Middle frontal gyrus (tissue), 1 donor: ENCODE results near the gene TRIM37.

Experiments used
- DNase-seq: peaks from one replicate; pipeline ENCODE4 v3.0.0-alpha.2; 2015; ENCODE audit warnings: low spot score; ENCODE audit errors: extremely low spot score

TRIM37 gene

GRCh38 chr17:59046192-59046591 is 60.5 kb downstream of the TRIM37 start:
- DNase-seq: no peak

GRCh38 chr17:59038734-59039133 is 67.9 kb downstream of the TRIM37 start:
- DNase-seq: no peak

GRCh38 chr17:59037960-59038359 is 68.7 kb downstream of the TRIM37 start:
- DNase-seq: no peak

- no peak for DNase-seq
Measured at GRCh38 chr17:59030811-59031210, 75.9 kb downstream of the TRIM37 start.

- DNase-seq: no peak
Measured at GRCh38 chr17:59028328-59028727, 78.4 kb downstream of the TRIM37 start.

- DNase-seq: no peak
Measured at GRCh38 chr17:59027750-59028149, 78.9 kb downstream of the TRIM37 start.

- DNase-seq: no peak
Measured at GRCh38 chr17:59026176-59026939, 80.3 kb downstream of the TRIM37 start.

GRCh38 chr17:59024916-59025315 is 81.8 kb downstream of the TRIM37 start:
- DNase-seq: no peak

- DNase-seq: no peak
Measured at GRCh38 chr17:59018019-59018418, 88.7 kb downstream of the TRIM37 start.

GRCh38 chr17:59011975-59012374 is 94.7 kb downstream of the TRIM37 start:
- no peak for DNase-seq

GRCh38 chr17:59010026-59010425 is 96.7 kb downstream of the TRIM37 start:
- no peak for DNase-seq

GRCh38 chr17:59008737-59009136 is 97.9 kb downstream of the TRIM37 start:
- DNase-seq: no peak

- no peak for DNase-seq
Measured at GRCh38 chr17:59007995-59008394, 98.7 kb downstream of the TRIM37 start.

GRCh38 chr17:59004338-59005111 is 102.2 kb downstream of the TRIM37 start:
- peak; percentile 70 for DNase-seq

- no peak for DNase-seq
Measured at GRCh38 chr17:59003860-59004259, 102.8 kb downstream of the TRIM37 start.

- DNase-seq: no peak
Measured at GRCh38 chr17:59002848-59003247, 103.8 kb downstream of the TRIM37 start.

GRCh38 chr17:59002126-59002525 is 104.6 kb downstream of the TRIM37 start:
- DNase-seq: no peak

GRCh38 chr17:59001158-59001814 is 105.4 kb downstream of the TRIM37 start:
- no peak for DNase-seq

- no peak for DNase-seq
Measured at GRCh38 chr17:59000022-59000421, 106.7 kb downstream of the TRIM37 start.

- DNase-seq: no peak
Measured at GRCh38 chr17:58999500-58999899, 107.2 kb downstream of the TRIM37 start.

- DNase-seq: no peak
Measured at GRCh38 chr17:58998871-58999270, 107.8 kb downstream of the TRIM37 start.
